GM12801 (cell line): ENCODE results near the gene RNF215.

Experiments
- CTCF ChIP-seq: IDR thresholded peaks from one replicate; pipeline ENCODE4 v1.5.1; 2011; ENCODE audit warnings: control low read depth; ENCODE audit not compliant: insufficient read length; ENCODE audit errors: extremely low read depth

RNF215 gene

GRCh38 chr22:30416837-30417236, 29.6 kb upstream of the RNF215 start:
- TF ChIP-seq CTCF, result no peak

GRCh38 chr22:30416403-30416802, 29.2 kb upstream of the RNF215 start:
- TF ChIP-seq CTCF, result no peak

DNA sequence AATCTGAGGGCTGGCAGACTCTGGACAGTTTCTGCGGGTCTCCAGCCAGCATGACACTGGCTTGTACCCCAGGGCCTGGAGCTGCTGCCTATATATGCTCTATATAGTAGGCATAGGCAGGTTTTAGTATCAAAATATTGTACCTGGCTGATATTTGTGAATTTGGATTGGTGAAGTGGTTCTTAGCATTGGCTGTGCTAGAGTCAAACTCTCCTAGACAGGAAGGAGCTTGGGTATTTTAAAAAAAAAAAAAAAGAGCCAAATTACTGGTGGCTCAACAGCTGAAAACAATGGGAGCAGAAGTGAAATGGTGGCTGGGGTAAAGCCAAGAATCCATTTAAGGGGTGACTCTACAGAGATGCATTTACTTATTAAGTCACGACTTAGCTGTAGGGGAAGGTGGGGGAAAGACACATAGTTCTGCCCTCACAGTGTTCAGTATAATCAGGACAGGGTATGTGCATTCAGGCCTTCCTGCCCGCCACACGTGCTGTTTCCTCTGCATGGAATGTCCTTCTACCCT, 27.4 kb upstream of the RNF215 start:
- no peak for TF ChIP-seq CTCF

- TF ChIP-seq CTCF, result no peak
Measured at GRCh38 chr22:30413745-30414524, 26.7 kb upstream of the RNF215 start.

GRCh38 chr22:30413001-30413400, 25.8 kb upstream of the RNF215 start:
- no peak for TF ChIP-seq CTCF

DNA sequence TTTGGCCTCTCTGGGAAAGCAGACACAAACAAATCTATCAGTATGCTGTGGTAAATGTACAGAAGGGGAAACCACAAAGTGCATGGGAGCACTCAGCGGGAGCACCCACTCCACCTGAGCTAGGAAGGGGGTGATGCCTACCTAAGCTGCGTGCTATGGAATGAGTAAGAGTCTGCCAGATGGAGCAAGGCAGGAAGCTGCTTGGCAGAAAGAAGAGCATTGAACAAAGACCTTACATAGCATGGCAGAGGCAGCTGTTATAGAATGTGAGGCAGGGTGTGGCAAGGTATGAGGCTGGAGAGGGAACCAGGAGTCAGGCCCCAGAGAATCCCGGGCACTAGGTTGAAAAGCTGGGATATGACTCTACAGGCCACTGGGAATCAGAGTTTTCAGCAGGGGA, 24.6 kb upstream of the RNF215 start:
- no peak for TF ChIP-seq CTCF

DNA sequence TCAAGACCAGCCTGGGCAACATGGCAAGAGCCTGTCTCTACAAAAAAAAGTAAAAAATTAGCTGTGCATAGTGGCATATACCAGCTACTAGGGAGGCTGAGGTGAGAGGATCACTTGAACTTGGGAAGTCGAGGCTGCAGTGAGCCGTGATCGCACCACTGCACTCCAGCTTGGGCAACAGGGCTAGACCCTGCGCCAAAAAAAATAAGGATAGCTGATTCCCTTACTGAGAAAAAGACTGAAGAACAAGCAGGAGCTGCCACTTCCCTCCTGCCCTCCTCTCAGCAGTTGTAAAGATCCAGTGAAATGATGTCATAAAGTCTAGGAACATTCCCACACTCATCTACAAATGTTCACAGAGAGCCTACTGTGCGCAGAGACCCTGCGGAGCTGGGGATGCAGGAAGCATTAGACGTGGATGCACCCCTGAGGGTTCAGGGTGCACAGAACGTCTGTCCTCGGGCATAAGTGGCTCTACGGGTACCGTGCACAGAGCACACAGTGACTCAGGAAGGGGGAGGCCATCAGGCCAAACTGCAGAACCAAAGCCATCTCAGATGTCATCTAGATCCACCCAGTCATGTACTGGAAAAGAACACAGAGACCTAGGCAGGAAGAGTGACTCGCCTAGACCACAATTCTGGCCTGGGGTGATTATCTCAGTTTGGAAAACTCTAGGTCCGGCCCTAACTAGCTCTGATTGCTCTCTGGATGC, 21.3 kb upstream of the RNF215 start:
- TF ChIP-seq CTCF, result no peak
